AML-193 (cell line): ENCODE results near the gene ALOX15B.
A peak's percentile ranks its signal among the peaks of the same experiment; 100 is the strongest.
"Not testable (repeated sequence)": the region's sequence is repeated elsewhere in the genome, so short reads cannot be mapped to it uniquely, and the experiment has no call there.

ENCODE experiments used
- DNase-seq, 2 experiments: peaks; one replicate each; lab custom pipeline; 2025; lab: John Stamatoyannopoulos, UW

Gene ALOX15B

GRCh38 chr17:8013731-8014557 is 24.9 kb upstream of the ALOX15B start:
- DNase-seq = no peak

GRCh38 chr17:8014558-8014850 is 24.4 kb upstream of the ALOX15B start:
- DNase-seq = no peak

- no peak for DNase-seq
Observed at GRCh38 chr17:8015236-8015956, 23.5 kb upstream of the ALOX15B start.

GRCh38 chr17:8015957-8016631 is 22.8 kb upstream of the ALOX15B start:
- no peak for DNase-seq

- peak in 1 of 2 experiments; percentile 5 for DNase-seq
Observed at GRCh38 chr17:8016632-8017424, 22.0 kb upstream of the ALOX15B start.

GRCh38 chr17:8018436-8018835 is 20.4 kb upstream of the ALOX15B start:
- no peak for DNase-seq

GRCh38 chr17:8019166-8019565 is 19.7 kb upstream of the ALOX15B start:
- DNase-seq = no peak

- no peak for DNase-seq
Observed at GRCh38 chr17:8019665-8020650, 18.9 kb upstream of the ALOX15B start.

GRCh38 chr17:8020776-8021564 is 17.9 kb upstream of the ALOX15B start:
- no peak for DNase-seq

GRCh38 chr17:8021565-8022359 is 17.1 kb upstream of the ALOX15B start:
- DNase-seq = no peak

- no peak for DNase-seq
Observed at GRCh38 chr17:8022360-8023003, 16.4 kb upstream of the ALOX15B start.

GRCh38 chr17:8024161-8024560 is 14.7 kb upstream of the ALOX15B start:
- DNase-seq = not testable (repeated sequence)

GRCh38 chr17:8025176-8025911 is 13.5 kb upstream of the ALOX15B start:
- no peak for DNase-seq

- no peak for DNase-seq
Observed at GRCh38 chr17:8029121-8029520, 9.7 kb upstream of the ALOX15B start.

- no peak for DNase-seq
Observed at GRCh38 chr17:8031261-8031661, 7.6 kb upstream of the ALOX15B start.

GRCh38 chr17:8031950-8032349 is 6.9 kb upstream of the ALOX15B start:
- DNase-seq = no peak

GRCh38 chr17:8032442-8032841 is 6.4 kb upstream of the ALOX15B start:
- no peak for DNase-seq

GRCh38 chr17:8039611-8040168 is 831 bp downstream of the ALOX15B start:
- no peak for DNase-seq
